ENCODE measurements around the gene SGIP1. TPM values are rescaled to one million over a fixed set of nuclear protein-coding genes. Genes with fewer than 3 reads are reported as not detected.

The SGIP1 gene
- total and polyA plus RNA-seq, 2 of the 8 experiments (the other 6 are each of a cell fraction or from before 2014, with no cell fraction given): 1.4 to 2.1 TPM

- H3K9me3 ChIP-seq (ENCODE audit: insufficient read depth in 2 of 2, low read depth in 1 of 2, low read length in 1 of 2): no peaks in the 10 kb centered on the region
- TF ChIP-seq TCF12 (IDR thresholded peaks at IDR 0.05; ENCODE audit: low read depth, low read length) (no peak), ASH2L (IDR thresholded peaks at IDR 0.05; ENCODE audit: low read length) (no peak), KDM4A (IDR thresholded peaks at IDR 0.05; ENCODE audit: low read depth, low read length, severe bottlenecking) (no peak), POLR2A (IDR thresholded peaks at IDR 0.05; ENCODE audit: control extremely low read depth in 1 of 2, low read depth in 2 of 2, low read length in 2 of 2) (no peak), RBBP5 (IDR thresholded peaks at IDR 0.05; ENCODE audit: borderline replicate concordance, low read depth, low read length) (no peak), SIRT6 (IDR thresholded peaks at IDR 0.05; ENCODE audit: low read length) (no peak), FOSL1 (IDR thresholded peaks at IDR 0.05; ENCODE audit: insufficient read depth, low read depth, low read length) (no peak), NANOG (IDR thresholded peaks at IDR 0.05; ENCODE audit: insufficient read depth, low read depth, low read length, poor library complexity, severe bottlenecking) (no peak), RAD21 (IDR thresholded peaks at IDR 0.05 in 1 of 2, conservative IDR thresholded peaks at IDR 0.05 in 1 of 2; ENCODE audit: low read depth in 2 of 2, low read length in 2 of 2) (no peak), JUN (IDR thresholded peaks at IDR 0.05; ENCODE audit: low read depth, low read length) (no peak), CHD2 (IDR thresholded peaks at IDR 0.05; ENCODE audit: low read length) (no peak), SUZ12 (IDR thresholded peaks at IDR 0.05; ENCODE audit: low read length) (no peak), TAF7 (optimal IDR thresholded peaks at IDR 0.05; ENCODE audit: borderline replicate concordance, low read depth, low read length) (no peak), SAP30 (IDR thresholded peaks at IDR 0.05; ENCODE audit: insufficient read depth, insufficient replicate concordance, low read length) (no peak)
- TF ChIP-seq, protein P1, sequence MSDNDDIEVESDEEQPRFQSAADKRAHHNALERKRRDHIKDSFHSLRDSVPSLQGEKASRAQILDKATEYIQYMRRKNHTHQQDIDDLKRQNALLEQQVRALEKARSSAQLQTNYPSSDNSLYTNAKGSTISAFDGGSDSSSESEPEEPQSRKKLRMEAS (IDR thresholded peaks at IDR 0.05): no peak
Measured at GRCh38 chr1:66770694-66771093, 236.7 kb downstream of the SGIP1 start.

More at GRCh38 chr1:66770694-66771093, 236.7 kb downstream of the SGIP1 start:
- ChIA-PET CTCF (ENCODE audit: partially characterized antibody) (no interaction called here), POLR2A (ENCODE audit: partially characterized antibody) (no interaction called here)
- Histone ChIP-seq H2BK120ac (replicated peaks; ENCODE audit: low read depth, low read length) (no peak overlapping the region), H2BK12ac (ENCODE audit: low read depth, low read length) (no peak overlapping the region), H2BK20ac (ENCODE audit: low read length) (no peak overlapping the region), H3K18ac (ENCODE audit: extremely low read depth, low read length) (no peak overlapping the region), H2BK15ac (ENCODE audit: low read length) (no peak overlapping the region), H3K4me1 (replicated peaks in 1 of 4; ENCODE audit: control insufficient read depth in 3 of 4, insufficient read depth in 4 of 4, low read length in 3 of 4) (no peaks in the 10 kb centered on the region), H3K79me2 (ENCODE audit: control insufficient read depth in 1 of 2, insufficient read depth in 2 of 2, low read length in 2 of 2) (no peaks in the 10 kb centered on the region), H3K56ac (replicated peaks; ENCODE audit: insufficient read length, low read depth, low read length) (no peak overlapping the region), H3K79me1 (ENCODE audit: low read depth, low read length) (no peaks in the 10 kb centered on the region), H3K14ac (ENCODE audit: insufficient read length) (no peak overlapping the region), H4K5ac (ENCODE audit: insufficient read length, low read depth, low read length) (no peak overlapping the region), H3K9ac (replicated peaks in 1 of 4; ENCODE audit: extremely low read depth in 1 of 4, low read depth in 3 of 4, low read length in 3 of 4) (no peak overlapping the region), H3K4me3 (ENCODE audit: extremely low read depth in 1 of 4, insufficient read depth in 2 of 4, low read depth in 3 of 4, low read length in 4 of 4) (no peak overlapping the region), H4K20me1 (replicated peaks in 1 of 2; ENCODE audit: control insufficient read depth in 1 of 2, insufficient read depth in 2 of 2, low read length in 2 of 2) (no peaks in the 10 kb centered on the region), H3K4ac (replicated peaks; ENCODE audit: insufficient read length, low read depth, low read length) (no peak overlapping the region), H3K23me2 (ENCODE audit: low read depth, low read length) (no peaks in the 10 kb centered on the region), H2BK5ac (ENCODE audit: low read depth, low read length) (no peak overlapping the region), H4K8ac (ENCODE audit: extremely low read depth, insufficient read depth, low read length) (no peak overlapping the region), H3K27me3 (replicated peaks in 1 of 4; ENCODE audit: control insufficient read depth in 3 of 4, extremely low read depth in 1 of 4, insufficient read depth in 3 of 4, low read length in 3 of 4) (no peaks in the 10 kb centered on the region), H4K91ac (replicated peaks; ENCODE audit: insufficient read length, low read length) (no peak overlapping the region), H2AK5ac (ENCODE audit: low read depth, low read length) (no peak overlapping the region), H3K23ac (ENCODE audit: insufficient read length) (no peak overlapping the region), H3K27ac (ENCODE audit: low read depth, low read length) (no peak overlapping the region), H3K36me3 (ENCODE audit: control insufficient read depth in 2 of 4, insufficient read depth in 4 of 4, low read length in 3 of 4) (no peaks in the 10 kb centered on the region), H2AFZ (ENCODE audit: low read length) (no peak overlapping the region), H3K4me2 (ENCODE audit: insufficient read depth in 1 of 2, low read depth in 2 of 2, low read length in 2 of 2) (no peak overlapping the region)
- WGBS, 2 experiments (ENCODE audit: extremely low coverage in 1 of 2, insufficient coverage in 1 of 2, insufficient read length in 1 of 2, insufficient replicate concordance in 2 of 2, low coverage in 1 of 2, low lambda C conversion rate in 2 of 2, missing lambda C conversion rate in 1 of 2): 88% methylated on average over 4 of the region's 4 CpGs; no CpG with 5 or more reads in 1 of the 2 experiments
- FAIRE-seq (no peak), DNase-seq (ENCODE audit: low read depth in 1 of 2, low spot score in 2 of 2) (no peak)
